ENCODE results near the gene ALPL. TPM values are rescaled to one million over a fixed set of nuclear protein-coding genes. Genes with fewer than 3 reads are reported as not detected.

ALPL gene
- total RNA-seq, 1 experiment from 2014 or later, result 140 TPM

GRCh38 chr1:21536218-21536617 lies 27.0 kb downstream of the ALPL start (continued):
- TF ChIP-seq USF2 (CRISPR knock-in tag; IDR thresholded peaks at IDR 0.05) (no peak), HMGA2 (CRISPR knock-in tag; IDR thresholded peaks at IDR 0.05) (no peak), ZNF263 (CRISPR knock-in tag; IDR thresholded peaks at IDR 0.05; ENCODE audit: low read depth) (no peak), SOX15 (CRISPR knock-in tag; IDR thresholded peaks at IDR 0.05) (no peak), MXD4 (CRISPR knock-in tag; IDR thresholded peaks at IDR 0.05; ENCODE audit: borderline replicate concordance) (no peak)

DNA sequence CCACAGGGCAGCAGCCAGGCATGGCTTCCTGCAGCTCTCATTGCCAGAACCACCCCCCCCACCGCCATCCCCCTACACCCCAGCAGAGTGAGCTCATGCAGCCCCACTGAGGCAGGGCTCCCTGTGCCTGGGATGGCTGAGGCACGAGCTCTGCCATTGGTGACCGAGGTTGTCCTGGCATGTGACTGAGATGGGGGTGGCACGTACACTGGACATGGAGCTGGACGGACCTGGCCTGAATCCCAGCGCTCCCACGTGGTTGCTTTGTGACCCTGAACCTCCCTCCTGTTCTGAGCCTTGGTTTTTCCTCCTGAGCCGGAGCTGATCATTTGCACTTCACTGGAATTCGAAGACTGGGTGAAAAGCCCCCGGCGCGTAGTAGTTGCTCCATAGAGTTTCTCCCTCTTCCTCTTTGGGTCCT lies 28.3 kb downstream of the ALPL start:
- Mint-ChIP-seq H3K9me3 (no peaks in the 10 kb centered on the region), H3K4me1 (peaks cover 50% of the 10 kb centered on the region), H3K36me3 (no peaks in the 10 kb centered on the region), H3K27ac (peak overlapping the region; percentile 93), H3K27me3 (ENCODE audit: low read depth) (no peaks in the 10 kb centered on the region), H3K4me3 (no peak overlapping the region)
- no peak for DNase-seq (ENCODE audit: low spot score)
- ChIA-PET CTCF (interaction anchor here (0.6 to 4.9 kb wide), 16 partner anchors 8 to 169 kb away, joined by 3 to 62 read pairs (median 4); partner anchors contain the start of gene ALPL), POLR2A (interaction anchor here (0.6 kb wide), 1 partner anchor 554 kb away, joined by 3 read pairs; no protein-coding TSS in a partner anchor)
- ATAC-seq, result no peak
- TF ChIP-seq ZNF671 (CRISPR knock-in tag; IDR thresholded peaks at IDR 0.05), result no peak
- TF ChIP-seq RELA (CRISPR knock-in tag; IDR thresholded peaks at IDR 0.05; ENCODE audit: borderline replicate concordance), result no peak
- TF ChIP-seq FOXP4 (CRISPR knock-in tag; IDR thresholded peaks at IDR 0.05), result no peak
- TF ChIP-seq USF1 (CRISPR knock-in tag; IDR thresholded peaks at IDR 0.05), result no peak
- no peak for TF ChIP-seq HMGXB4 (CRISPR knock-in tag; IDR thresholded peaks at IDR 0.05)
- TF ChIP-seq, protein P1, sequence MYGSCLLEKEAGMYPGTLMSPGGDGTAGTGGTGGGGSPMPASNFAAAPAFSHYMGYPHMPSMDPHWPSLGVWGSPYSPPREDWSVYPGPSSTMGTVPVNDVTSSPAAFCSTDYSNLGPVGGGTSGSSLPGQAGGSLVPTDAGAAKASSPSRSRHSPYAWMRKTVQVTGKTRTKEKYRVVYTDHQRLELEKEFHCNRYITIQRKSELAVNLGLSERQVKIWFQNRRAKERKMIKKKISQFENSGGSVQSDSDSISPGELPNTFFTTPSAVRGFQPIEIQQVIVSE (CRISPR knock-in tag; IDR thresholded peaks at IDR 0.05; ENCODE audit: borderline replicate concordance), result no peak
- no peak for TF ChIP-seq GABPB1 (CRISPR knock-in tag; IDR thresholded peaks at IDR 0.05)
- TF ChIP-seq ZNF512 (CRISPR knock-in tag; IDR thresholded peaks at IDR 0.05; ENCODE audit: borderline replicate concordance), result no peak
- TF ChIP-seq ZNF423 (CRISPR knock-in tag; IDR thresholded peaks at IDR 0.05), result no peak
- no peak for TF ChIP-seq GTF2I (CRISPR knock-in tag; conservative IDR thresholded peaks at IDR 0.05)
- TF ChIP-seq E2F1 (CRISPR knock-in tag; IDR thresholded peaks at IDR 0.05), result no peak
- no peak for TF ChIP-seq NR3C1 (CRISPR knock-in tag; conservative IDR thresholded peaks at IDR 0.05; ENCODE audit: low read depth)
- TF ChIP-seq ZBTB21 (CRISPR knock-in tag; IDR thresholded peaks at IDR 0.05; ENCODE audit: borderline replicate concordance), result no peak
- TF ChIP-seq SMAD4 (CRISPR knock-in tag; IDR thresholded peaks at IDR 0.05), result no peak
- TF ChIP-seq, protein P2, sequence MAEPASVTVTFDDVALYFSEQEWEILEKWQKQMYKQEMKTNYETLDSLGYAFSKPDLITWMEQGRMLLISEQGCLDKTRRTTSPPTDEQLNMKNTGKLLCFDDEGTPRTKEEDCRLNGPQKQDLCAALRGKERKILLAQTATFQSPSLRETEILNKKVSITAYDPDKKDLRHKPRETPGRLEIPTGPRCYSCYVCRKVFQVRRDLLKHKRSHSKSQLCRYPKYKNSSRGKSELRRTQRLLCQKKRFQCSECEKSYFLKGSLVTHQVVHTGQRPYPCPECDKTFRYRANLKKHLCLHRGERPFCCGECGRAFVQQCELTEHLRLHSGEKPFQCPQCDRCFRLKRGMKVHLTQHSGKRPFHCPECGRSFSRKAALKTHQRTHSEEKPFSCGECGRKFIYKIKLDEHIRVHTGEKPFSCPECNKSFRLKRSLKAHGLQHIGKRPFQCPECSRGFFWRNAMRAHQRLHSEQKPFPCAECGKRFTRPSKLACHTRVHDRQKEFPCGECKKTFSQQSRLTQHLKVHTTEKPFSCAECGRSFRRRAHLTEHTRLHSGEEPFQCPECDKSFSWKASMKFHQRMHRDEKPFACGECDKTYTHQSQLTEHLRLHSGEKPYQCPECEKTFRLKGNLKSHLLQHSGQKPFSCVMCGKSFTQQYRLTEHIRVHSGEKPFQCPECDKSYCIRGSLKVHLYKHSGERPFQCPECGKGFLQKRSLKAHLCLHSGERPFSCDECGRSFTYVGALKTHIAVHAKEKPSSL (CRISPR knock-in tag; conservative IDR thresholded peaks at IDR 0.05), result no peak
